GM23248 (cell line): ENCODE data around the gene NKX1-2. TPM values are rescaled to one million over a fixed set of nuclear protein-coding genes. Genes with fewer than 3 reads are reported as not detected.

Experiments
- DNase-seq: peaks from one replicate; pipeline ENCODE4 v3.0.0-alpha.2; 2015
- H2AFZ ChIP-seq: fragments of 200-600 bp; sonication (generic); 2 replicates; pipeline ENCODE4 v1.6.1; 2016; ENCODE audit warnings: antibody characterized with exemption
- H3F3A ChIP-seq: fragments of 200-600 bp; sonication (generic); 2 replicates; pipeline ENCODE4 v1.6.1; 2016; ENCODE audit warnings: mild to moderate bottlenecking, antibody characterized with exemption, mixed run types; ENCODE audit not compliant: insufficient read depth
- H3K27ac ChIP-seq: fragments of 200-600 bp; sonication (generic); 2 replicates; pipeline ENCODE4 v1.5.1; 2016; ENCODE audit warnings: mild to moderate bottlenecking
- H3K27me3 ChIP-seq: fragments of 200-600 bp; sonication (generic); replicated peaks from 2 replicates; pipeline ENCODE4 v1.6.1; 2016; ENCODE audit warnings: mild to moderate bottlenecking; ENCODE audit not compliant: insufficient read depth
- H3K36me3 ChIP-seq: fragments of 200-600 bp; sonication (generic); 2 replicates; pipeline ENCODE4 v1.6.1; 2016; ENCODE audit warnings: low read depth, mild to moderate bottlenecking
- H3K4me1 ChIP-seq: fragments of 200-600 bp; sonication (generic); 2 replicates; pipeline ENCODE4 v1.6.1; 2016; ENCODE audit warnings: mild to moderate bottlenecking; ENCODE audit not compliant: insufficient read depth
- H3K4me2 ChIP-seq: fragments of 200-600 bp; sonication (generic); one replicate; pipeline ENCODE4 v1.6.1; 2016; ENCODE audit warnings: mild to moderate bottlenecking; ENCODE audit not compliant: unreplicated experiment
- H3K4me3 ChIP-seq: fragments of 200-600 bp; sonication (generic); 2 replicates; pipeline ENCODE4 v1.5.1; 2016; ENCODE audit warnings: mild to moderate bottlenecking
- H3K79me2 ChIP-seq: fragments of 200-600 bp; sonication (generic); 2 replicates; pipeline ENCODE4 v1.6.1; 2016; ENCODE audit warnings: mild to moderate bottlenecking; ENCODE audit not compliant: insufficient read depth
- H3K9ac ChIP-seq: fragments of 200-600 bp; sonication (generic); 2 replicates; pipeline ENCODE4 v1.6.1; 2016; ENCODE audit warnings: mild to moderate bottlenecking
- H3K9me2 ChIP-seq: fragments of 200-600 bp; sonication (generic); 2 replicates; pipeline ENCODE4 v1.6.1; 2016; ENCODE audit warnings: mixed run types, mild to moderate bottlenecking, moderate library complexity; ENCODE audit not compliant: insufficient read depth
- H3K9me3 ChIP-seq: fragments of 200-600 bp; sonication (generic); one replicate; pipeline ENCODE4 v1.6.1; 2017; ENCODE audit warnings: low read depth
- H4K20me1 ChIP-seq: fragments of 200-600 bp; sonication (generic); 2 replicates; pipeline ENCODE4 v1.6.0; 2016; ENCODE audit not compliant: insufficient read depth
- EZH2 ChIP-seq: fragments of 200-600 bp; sonication (generic); IDR thresholded peaks from 2 replicates; pipeline ENCODE4 v1.6.1; 2018; ENCODE audit warnings: antibody characterized with exemption, mild to moderate bottlenecking; ENCODE audit not compliant: insufficient read depth, poor library complexity, severe bottlenecking
- EZH2phosphoT487 ChIP-seq: fragments of 200-600 bp; sonication (generic); IDR thresholded peaks from 2 replicates; pipeline ENCODE4 v1.6.1; 2018; ENCODE audit warnings: antibody characterized with exemption, moderate library complexity, mild to moderate bottlenecking, low read depth; ENCODE audit not compliant: insufficient read depth
- WGBS, 2 experiments: methylation state at CpG; one replicate each; pipeline ENCODE4 v1.1.6; 2015 to 2017; ENCODE audit warnings: low lambda C conversion rate in 2 of 2, low coverage in 1 of 2; ENCODE audit errors: missing lambda C conversion rate in 2 of 2; 5-methylcytosine and 5-hydroxymethylcytosine counted together
- in situ Hi-C: fragments of 300-500 bp; cut with MboI; formaldehyde crosslinking; loops from 2 replicates; pipeline ENCODE4 v1.15.0; 2020
- polyA plus RNA-seq: library from polyadenylated mRNA; unstranded; fragments of >200 nt; fragmentation: Nextera tagmentation; extraction: Ambion mirVana; gene quantifications from 2 replicates; pipeline ENCODE4 v1.2.1, GENCODE V29; 2016
- total RNA-seq: library from RNA; depleted of rRNA; stranded (reverse); fragments of >200 nt; shearing (Covaris generic); gene quantifications from 2 replicates; pipeline ENCODE4 v1.2.3, GENCODE V29; 2014

NKX1-2 gene
- total and polyA plus RNA-seq, 2 experiments from 2014 or later: not detected

- Histone ChIP-seq H3K36me3 (peaks cover 8% of the 10 kb centered on the region), H3F3A (no peaks in the 10 kb centered on the region), H2AFZ (no peak overlapping the region), H3K9me3 (no peaks in the 10 kb centered on the region), H3K27me3 (no peaks in the 10 kb centered on the region), H3K79me2 (no peaks in the 10 kb centered on the region), H3K9me2 (no peaks in the 10 kb centered on the region), H3K4me3 (no peak overlapping the region), H3K27ac (no peak overlapping the region), H3K4me1 (no peaks in the 10 kb centered on the region), H4K20me1 (no peaks in the 10 kb centered on the region), H3K4me2 (no peak overlapping the region), H3K9ac (no peak overlapping the region)
- no peak for TF ChIP-seq EZH2phosphoT487
- no peak for TF ChIP-seq EZH2
- in situ Hi-C loops: no loop called here
- no peak for DNase-seq
- WGBS, 2 experiments: 85 to 91% methylated on average over 14 of the region's 14 CpGs
These were observed 46.3 kb upstream of the NKX1-2 start for GRCh38 chr10:124496150-124496549.

DNA sequence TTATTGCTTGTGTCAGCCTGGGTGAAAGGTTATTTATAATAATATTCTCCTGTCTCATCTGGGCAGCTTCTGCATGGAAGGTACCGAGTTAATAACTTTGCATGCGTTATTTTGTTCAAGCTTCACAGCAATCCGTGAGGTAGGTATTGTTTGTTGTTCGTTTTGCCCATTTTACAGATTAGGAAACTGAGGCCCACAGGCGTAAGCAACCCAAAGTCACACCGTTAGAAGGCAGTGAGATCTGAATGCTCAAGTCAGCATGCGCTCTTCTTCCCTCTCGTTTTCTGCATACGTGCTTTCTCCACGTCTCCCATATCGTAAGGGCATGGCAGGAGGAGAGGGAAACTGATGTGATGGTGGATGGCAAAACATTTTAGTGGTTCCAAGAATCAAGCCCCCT, 45.9 kb upstream of the NKX1-2 start:
- no peaks in the 10 kb centered on the region for H3F3A ChIP-seq
- peaks cover 4% of the 10 kb centered on the region for H3K36me3 ChIP-seq
- no peaks in the 10 kb centered on the region for H4K20me1 ChIP-seq
- in situ Hi-C loops: no loop called here
- no peak overlapping the region for H3K27ac ChIP-seq
- no peaks in the 10 kb centered on the region for H3K9me2 ChIP-seq
- H3K9me3 ChIP-seq: no peaks in the 10 kb centered on the region
- no peak overlapping the region for H3K4me3 ChIP-seq
- H3K27me3 ChIP-seq: no peaks in the 10 kb centered on the region
- no peak for DNase-seq
- 92 to 95% methylated on average over 11 of the region's 11 CpGs for WGBS, 2 experiments
- no peak overlapping the region for H2AFZ ChIP-seq
- H3K9ac ChIP-seq: no peak overlapping the region
- no peak overlapping the region for H3K4me2 ChIP-seq
- no peaks in the 10 kb centered on the region for H3K79me2 ChIP-seq
- no peaks in the 10 kb centered on the region for H3K4me1 ChIP-seq
- TF ChIP-seq EZH2: no peak

GRCh38 chr10:124495162-124495561, 45.3 kb upstream of the NKX1-2 start:
- DNase-seq: no peak
- H3K9ac ChIP-seq: no peak overlapping the region
- TF ChIP-seq EZH2phosphoT487: no peak
- TF ChIP-seq EZH2: no peak
- no peak overlapping the region for H3K27ac ChIP-seq
- no peaks in the 10 kb centered on the region for H4K20me1 ChIP-seq
- H3K9me2 ChIP-seq: no peaks in the 10 kb centered on the region
- in situ Hi-C loops: no loop called here
- no peak overlapping the region for H3K4me2 ChIP-seq
- 91 to 95% methylated on average over 7 of the region's 7 CpGs for WGBS, 2 experiments
- no peak overlapping the region for H2AFZ ChIP-seq
- H3K79me2 ChIP-seq: no peaks in the 10 kb centered on the region
- H3K4me3 ChIP-seq: no peak overlapping the region
- no peaks in the 10 kb centered on the region for H3K4me1 ChIP-seq
- H3K27me3 ChIP-seq: no peaks in the 10 kb centered on the region
- H3K36me3 ChIP-seq: no peaks in the 10 kb centered on the region
- H3F3A ChIP-seq: no peaks in the 10 kb centered on the region
- H3K9me3 ChIP-seq: no peaks in the 10 kb centered on the region

DNA sequence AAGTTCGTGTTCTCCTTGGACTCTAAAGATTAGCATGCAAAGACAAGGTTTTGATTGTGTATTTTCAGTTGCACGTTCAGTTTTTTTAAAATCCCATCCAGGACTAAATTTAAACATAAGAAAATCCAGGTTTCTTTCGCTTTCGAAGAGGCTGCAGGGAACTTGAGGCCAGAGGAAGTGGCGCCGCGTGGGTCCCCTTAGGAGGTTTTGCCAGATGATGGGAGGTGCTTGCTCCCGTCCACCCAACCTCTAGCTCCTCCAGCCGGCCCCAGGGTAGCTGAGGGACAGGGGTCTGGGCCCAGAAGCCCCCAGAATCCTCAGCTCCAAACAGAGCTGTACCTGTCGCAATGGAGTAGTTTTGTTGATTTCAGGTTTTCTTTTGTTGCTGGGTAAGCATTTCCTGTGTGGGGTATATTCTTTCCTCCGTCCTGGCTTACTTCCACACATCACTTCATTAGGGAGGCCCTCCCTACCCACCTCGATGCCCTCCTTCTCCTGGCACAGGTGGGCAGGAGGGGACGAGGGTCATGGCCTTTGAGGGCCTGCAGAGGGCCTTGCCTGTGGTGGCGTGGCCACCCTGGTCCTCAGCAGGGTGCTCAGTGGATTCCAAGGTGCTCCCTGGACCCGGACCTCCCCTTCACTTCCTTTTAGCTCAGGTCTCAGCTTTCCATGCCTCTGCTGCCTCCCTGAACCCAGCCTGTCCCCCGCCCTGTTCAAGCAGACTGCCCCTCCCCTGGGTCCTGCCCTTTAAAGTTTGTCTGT, 44.4 kb upstream of the NKX1-2 start:
- Histone ChIP-seq H3K27me3 (no peaks in the 10 kb centered on the region), H3K4me1 (no peaks in the 10 kb centered on the region)
- in situ Hi-C loops: no loop called here

More for the DNA sequence above, 44.4 kb upstream of the NKX1-2 start:
- H3F3A ChIP-seq: no peaks in the 10 kb centered on the region
- H4K20me1 ChIP-seq: no peaks in the 10 kb centered on the region
- H3K27ac ChIP-seq: no peak overlapping the region
- H3K79me2 ChIP-seq: no peaks in the 10 kb centered on the region
- WGBS, 2 experiments: 78 to 82% methylated on average over 15 to 16 of the region's 16 CpGs
- H3K9me3 ChIP-seq: no peaks in the 10 kb centered on the region
- H3K4me3 ChIP-seq: no peak overlapping the region
- no peaks in the 10 kb centered on the region for H3K9me2 ChIP-seq
- TF ChIP-seq EZH2 (no peak), EZH2phosphoT487 (no peak)
- H3K36me3 ChIP-seq: no peaks in the 10 kb centered on the region
- H2AFZ ChIP-seq: no peak overlapping the region
- H3K9ac ChIP-seq: no peak overlapping the region
- H3K4me2 ChIP-seq: no peak overlapping the region
- no peak for DNase-seq
